DMS 273 (cell line): ENCODE data around the gene NCAPD3.
"Not testable (repeated sequence)": the region's sequence is repeated elsewhere in the genome, so short reads cannot be mapped to it uniquely, and the experiment has no call there.

Experiments used
- DNase-seq: peaks from one replicate; lab custom pipeline; 2025; ENCODE audit not compliant: unreplicated experiment; lab: John Stamatoyannopoulos, UW

NCAPD3 gene

GRCh38 chr11:134223836-134224709 is at the start of gene NCAPD3, which contains the start of gene VPS26B:
Gene NCAPD3, minus strand, starts transcription at chr11:134223967. Its CDS starts 41 bp downstream, at chr11:134223926.
Gene VPS26B, plus strand, starts transcription at chr11:134224671. Its CDS starts 452 bp downstream, at chr11:134225123.
- DNase-seq, result peak; percentile 98

GRCh38 chr11:134273317-134273712 is 49.5 kb upstream of the NCAPD3 start:
- no peak for DNase-seq

- DNase-seq, result peak; percentile 21
These were observed 48.9 kb upstream of the NCAPD3 start for GRCh38 chr11:134272381-134273316.

- DNase-seq, result no peak
These were observed 48.2 kb upstream of the NCAPD3 start for GRCh38 chr11:134271978-134272377.

GRCh38 chr11:134270250-134270714 is 46.5 kb upstream of the NCAPD3 start:
- peak; percentile 57 for DNase-seq

- DNase-seq, result no peak
These were observed 44.2 kb upstream of the NCAPD3 start for GRCh38 chr11:134267966-134268365.

- no peak for DNase-seq
These were observed 43.7 kb upstream of the NCAPD3 start for GRCh38 chr11:134267461-134267860.

GRCh38 chr11:134266841-134267251 is 43.1 kb upstream of the NCAPD3 start:
- DNase-seq, result no peak

- no peak for DNase-seq
These were observed 42.7 kb upstream of the NCAPD3 start for GRCh38 chr11:134266440-134266839.

GRCh38 chr11:134264966-134265764 is 41.4 kb upstream of the NCAPD3 start:
- DNase-seq, result no peak

- peak; percentile 58 for DNase-seq
These were observed 38.1 kb upstream of the NCAPD3 start for GRCh38 chr11:134261626-134262488.

GRCh38 chr11:134260983-134261382 is 37.2 kb upstream of the NCAPD3 start:
- DNase-seq, result no peak

GRCh38 chr11:134260503-134260902 is 36.7 kb upstream of the NCAPD3 start:
- no peak for DNase-seq

GRCh38 chr11:134258577-134258976 is 34.8 kb upstream of the NCAPD3 start:
- no peak for DNase-seq

GRCh38 chr11:134257101-134257500 is 33.3 kb upstream of the NCAPD3 start:
- DNase-seq, result no peak

- not testable (repeated sequence) for DNase-seq
These were observed 31.4 kb upstream of the NCAPD3 start for GRCh38 chr11:134255184-134255561.

GRCh38 chr11:134254433-134255183 is 30.8 kb upstream of the NCAPD3 start:
- DNase-seq, result no peak

GRCh38 chr11:134253188-134253993 is 29.6 kb upstream of the NCAPD3 start, which contains the start of the genes ACAD8 and THYN1:
Gene ACAD8, plus strand, starts transcription at chr11:134253568. Its CDS starts 33 bp downstream, at chr11:134253601.
Gene THYN1, minus strand, starts transcription at chr11:134253352. Its CDS starts 470 bp downstream, at chr11:134252882.
- DNase-seq, result peak; percentile 98
